Thoracic aorta (tissue), 2 donors: ENCODE measurements around the gene IQCE. TPM values are rescaled to one million over a fixed set of nuclear protein-coding genes. Genes with fewer than 3 reads are reported as not detected.

Experiments
- ATAC-seq: fragments of 150-250 bp; one replicate; pipeline ENCODE4 v1.8.0; 2017; ENCODE audit warnings: low read depth; ENCODE audit not compliant: insufficient number of reproducible peaks, low FRiP score
- DNase-seq: peaks from one replicate; pipeline ENCODE4 v3.0.0-alpha.2; 2020; ENCODE audit warnings: low spot score
- H3K27ac ChIP-seq, 2 donors: fragments of 200-600 bp; sonication (generic); 1 replicate in 1 of 2; 2 replicates in 1 of 2; pipeline ENCODE4 v1.5.1; 2016; ENCODE audit warnings: mild to moderate bottlenecking in 2 of 2, moderate library complexity in 2 of 2
- H3K27me3 ChIP-seq: fragments of 200-600 bp; sonication (generic); replicated peaks from 2 replicates; pipeline ENCODE4 v1.6.0; 2016; ENCODE audit warnings: mild to moderate bottlenecking; ENCODE audit not compliant: insufficient read depth
- H3K36me3 ChIP-seq: fragments of 200-600 bp; sonication (generic); one replicate; pipeline ENCODE4 v1.5.1; 2016
- H3K4me1 ChIP-seq, 2 donors: fragments of 200-600 bp; sonication (generic); 1 replicate in 1 of 2; 2 replicates in 1 of 2; pipeline versions ENCODE4 v1.5.1 to v1.6.0; 2016; ENCODE audit warnings: low read depth in 2 of 2, mild to moderate bottlenecking in 1 of 2; ENCODE audit not compliant: control insufficient read depth in 1 of 2
- H3K4me3 ChIP-seq: fragments of 200-600 bp; sonication (generic); 2 replicates; pipeline ENCODE4 v1.5.1; 2016; ENCODE audit warnings: mild to moderate bottlenecking
- H3K9me3 ChIP-seq: fragments of 200-600 bp; sonication (generic); 2 replicates; pipeline ENCODE4 v1.5.1; 2016
- total RNA-seq, 2 donors: library from RNA; depleted of rRNA; stranded (reverse); fragments of >200 nt; gene quantifications; one replicate each; pipeline versions ENCODE4 v1.1.0 to v1.2.3, GENCODE V29; 2016
- TF ChIP-seq, protein P1 (sequence below): fragments of 200-600 bp; sonication (generic); IDR thresholded peaks from one replicate; pipeline ENCODE4 v1.5.1; 2019; ENCODE audit warnings: antibody characterized with exemption

IQCE gene
- total RNA-seq, 2 donors from 2014 or later: 10.6 to 40.1 TPM

DNA sequence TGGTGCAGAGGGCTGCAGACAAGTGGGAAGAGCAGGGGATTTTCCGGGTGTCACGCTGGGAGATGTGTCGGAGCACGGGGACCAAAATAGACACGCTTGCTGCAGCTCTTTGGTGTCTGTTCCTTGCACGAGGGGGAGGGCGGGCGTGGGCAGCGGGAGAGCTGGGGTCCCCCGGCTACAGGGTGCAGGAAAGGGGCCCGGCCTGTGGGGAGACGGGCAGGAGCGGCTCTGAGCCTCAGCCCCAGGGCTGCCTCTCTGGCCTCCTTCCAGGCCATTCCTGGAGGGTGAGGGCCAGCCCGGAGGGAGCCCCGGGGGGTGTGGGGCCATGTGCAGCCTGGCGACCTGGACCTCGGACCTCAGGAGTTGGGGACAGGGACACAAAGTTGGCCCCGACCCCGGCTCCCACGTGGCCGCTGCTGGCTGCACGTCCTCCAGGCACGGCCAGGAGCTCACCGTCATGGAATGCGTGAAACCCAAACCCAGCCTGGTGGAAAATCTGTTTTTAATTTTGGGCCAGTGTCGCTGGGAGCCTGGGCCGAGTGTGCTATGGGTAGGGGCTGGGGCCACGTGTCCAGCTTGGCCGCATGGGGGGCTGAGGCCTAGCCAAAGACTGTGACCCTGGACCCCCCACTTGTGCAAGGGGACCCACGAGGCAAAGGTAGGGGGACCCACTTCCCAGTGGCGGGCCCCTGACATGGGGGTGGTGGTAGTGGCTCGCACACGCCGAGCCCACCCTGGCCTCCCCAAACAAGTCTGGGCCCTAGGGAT, 79.6 kb downstream of the IQCE start:
- Histone ChIP-seq H3K27me3 (no peaks in the 10 kb centered on the region), H3K4me1 (peaks cover 75 to 89% of the 10 kb centered on the region in 2 donors), H3K9me3 (no peaks in the 10 kb centered on the region), H3K4me3 (peak overlapping the region; percentile 38), H3K36me3 (no peaks in the 10 kb centered on the region), H3K27ac (peak overlapping the region in 1 of 2 donors; percentile 62)
- DNase-seq: no peak
- TF ChIP-seq, protein P1, sequence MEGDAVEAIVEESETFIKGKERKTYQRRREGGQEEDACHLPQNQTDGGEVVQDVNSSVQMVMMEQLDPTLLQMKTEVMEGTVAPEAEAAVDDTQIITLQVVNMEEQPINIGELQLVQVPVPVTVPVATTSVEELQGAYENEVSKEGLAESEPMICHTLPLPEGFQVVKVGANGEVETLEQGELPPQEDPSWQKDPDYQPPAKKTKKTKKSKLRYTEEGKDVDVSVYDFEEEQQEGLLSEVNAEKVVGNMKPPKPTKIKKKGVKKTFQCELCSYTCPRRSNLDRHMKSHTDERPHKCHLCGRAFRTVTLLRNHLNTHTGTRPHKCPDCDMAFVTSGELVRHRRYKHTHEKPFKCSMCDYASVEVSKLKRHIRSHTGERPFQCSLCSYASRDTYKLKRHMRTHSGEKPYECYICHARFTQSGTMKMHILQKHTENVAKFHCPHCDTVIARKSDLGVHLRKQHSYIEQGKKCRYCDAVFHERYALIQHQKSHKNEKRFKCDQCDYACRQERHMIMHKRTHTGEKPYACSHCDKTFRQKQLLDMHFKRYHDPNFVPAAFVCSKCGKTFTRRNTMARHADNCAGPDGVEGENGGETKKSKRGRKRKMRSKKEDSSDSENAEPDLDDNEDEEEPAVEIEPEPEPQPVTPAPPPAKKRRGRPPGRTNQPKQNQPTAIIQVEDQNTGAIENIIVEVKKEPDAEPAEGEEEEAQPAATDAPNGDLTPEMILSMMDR: no peak
- ATAC-seq: no peak

DNA sequence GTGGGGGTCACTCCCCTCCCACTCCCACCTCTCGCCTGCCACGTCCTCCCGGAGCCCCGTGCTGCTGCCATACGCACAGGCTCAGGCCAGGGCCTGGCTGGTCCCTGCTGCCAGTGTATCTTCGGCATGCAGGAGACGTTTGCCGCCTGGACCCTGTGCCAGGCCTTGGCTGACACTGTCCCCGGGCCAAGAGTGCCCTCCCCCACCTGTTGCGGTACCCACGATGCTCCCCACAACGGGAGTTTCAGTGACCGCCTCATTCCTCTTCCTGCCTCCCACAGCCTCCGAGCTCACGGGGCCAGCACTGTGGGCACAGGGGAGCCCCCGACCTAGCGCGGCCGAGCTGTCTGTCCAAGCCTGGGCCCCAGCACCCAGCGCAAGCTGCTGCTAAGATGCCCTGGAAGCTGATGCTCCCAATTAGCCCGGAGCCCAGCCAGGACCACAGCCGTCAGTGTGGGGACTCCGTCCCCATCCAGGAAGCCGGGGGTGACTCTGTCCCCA, 80.5 kb downstream of the IQCE start:
- DNase-seq: no peak
- no peak for ATAC-seq
- Histone ChIP-seq H3K27ac (peak overlapping the region in 1 of 2 donors; percentile 62), H3K4me1 (peaks cover 67 to 81% of the 10 kb centered on the region in 2 donors), H3K9me3 (no peaks in the 10 kb centered on the region), H3K36me3 (no peaks in the 10 kb centered on the region), H3K4me3 (peak overlapping the region; percentile 38), H3K27me3 (no peaks in the 10 kb centered on the region)
- TF ChIP-seq, protein P1: no peak

DNA sequence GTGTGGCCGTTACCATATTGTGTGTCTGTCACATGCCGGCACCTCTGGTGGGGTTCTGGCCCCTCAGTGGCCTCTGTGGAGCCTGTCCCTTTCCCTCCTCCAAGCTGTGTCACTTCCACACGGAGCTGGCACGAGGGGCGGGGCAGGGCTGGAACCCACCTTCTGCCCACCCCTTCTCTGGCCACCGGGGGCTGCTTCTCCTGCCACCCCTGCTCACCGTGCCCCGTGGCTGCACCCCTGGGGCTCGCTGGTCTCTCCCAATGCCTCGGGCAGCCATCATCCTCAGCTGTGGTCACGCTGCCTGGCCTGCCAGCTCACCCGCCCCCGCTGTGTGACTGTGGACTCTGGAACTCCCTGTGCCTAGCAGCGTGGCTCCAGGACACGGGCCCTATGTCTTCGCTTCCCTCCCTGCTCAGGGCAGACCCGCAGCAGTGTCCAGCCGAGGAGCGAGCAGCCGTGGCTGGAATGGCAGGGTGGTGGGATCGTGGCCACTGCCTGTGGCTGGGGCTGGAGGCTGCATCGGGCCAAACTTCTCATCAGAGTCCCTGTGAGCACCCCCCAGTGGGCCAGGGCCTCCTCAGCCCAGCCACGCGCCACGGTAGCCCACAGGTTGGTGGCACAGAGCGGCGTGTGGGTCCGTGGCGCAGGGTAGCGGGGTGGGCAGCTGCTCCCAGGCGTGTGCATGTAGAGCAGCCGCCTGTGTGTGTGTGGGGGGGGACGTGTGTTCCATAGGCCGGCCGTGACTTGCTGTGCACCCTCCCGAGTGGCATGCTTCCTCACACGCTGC, 81.1 kb downstream of the IQCE start:
- ATAC-seq (no peak), DNase-seq (no peak)
- Histone ChIP-seq H3K36me3 (no peaks in the 10 kb centered on the region), H3K27ac (peak overlapping the region in 1 of 2 donors; percentile 5), H3K4me3 (no peak overlapping the region), H3K4me1 (peaks cover 62 to 81% of the 10 kb centered on the region in 2 donors), H3K27me3 (no peaks in the 10 kb centered on the region), H3K9me3 (no peaks in the 10 kb centered on the region)
- TF ChIP-seq, protein P1: no peak

DNA sequence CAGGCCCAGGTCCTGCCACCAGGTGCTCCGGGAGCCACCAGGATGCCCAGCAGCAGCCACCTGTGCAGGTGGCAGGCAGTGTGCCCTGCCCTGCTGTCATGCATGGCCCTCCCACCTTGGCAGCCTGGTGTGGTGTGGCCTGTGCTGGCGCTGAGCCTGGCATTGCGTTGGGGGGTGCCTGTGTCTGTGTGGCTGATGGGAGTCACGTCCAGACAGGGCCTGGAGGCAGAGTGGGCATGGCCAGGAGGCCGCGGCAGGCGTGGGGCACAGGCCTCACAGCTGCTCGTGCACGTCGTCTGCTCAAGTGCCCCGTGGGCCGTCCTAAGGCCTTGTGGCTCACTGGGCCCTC, 81.7 kb downstream of the IQCE start:
- Histone ChIP-seq H3K4me1 (peaks cover 58 to 78% of the 10 kb centered on the region in 2 donors), H3K36me3 (no peaks in the 10 kb centered on the region), H3K9me3 (no peaks in the 10 kb centered on the region), H3K27me3 (no peaks in the 10 kb centered on the region), H3K27ac (peak overlapping the region in 1 of 2 donors; percentile 68), H3K4me3 (no peak overlapping the region)
- ATAC-seq (no peak), DNase-seq (no peak)
- TF ChIP-seq, protein P1: no peak

DNA sequence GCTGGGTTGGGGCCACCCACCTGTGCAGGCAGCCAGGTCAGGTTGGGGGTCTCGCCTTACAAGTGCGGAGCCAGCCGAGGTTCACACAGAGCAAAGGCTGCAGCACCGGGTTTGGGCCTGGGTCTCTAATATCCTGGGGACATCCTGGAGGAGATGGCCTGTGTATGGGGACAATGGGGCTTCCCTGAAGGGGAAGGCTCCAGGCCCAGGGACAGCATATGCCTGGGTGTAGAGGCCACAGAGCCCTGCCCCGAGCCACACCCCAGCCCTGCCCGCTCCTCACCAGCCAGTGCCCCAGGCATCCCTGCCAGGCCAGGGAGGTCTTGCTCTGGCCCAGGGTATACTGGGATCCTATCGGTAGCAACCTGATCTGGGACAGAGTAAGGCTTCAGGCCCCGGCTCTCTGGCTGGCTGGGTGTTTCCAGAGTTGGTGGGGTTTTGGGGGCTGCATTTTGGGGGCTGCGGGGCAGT, 82.1 kb downstream of the IQCE start:
- Histone ChIP-seq H3K27ac (peak overlapping the region; percentile 68), H3K4me1 (peaks cover 53 to 74% of the 10 kb centered on the region in 2 donors), H3K4me3 (peak overlapping the region; percentile 65), H3K27me3 (no peaks in the 10 kb centered on the region), H3K9me3 (no peaks in the 10 kb centered on the region), H3K36me3 (no peaks in the 10 kb centered on the region)
- TF ChIP-seq, protein P1: no peak
- no peak for ATAC-seq
- no peak for DNase-seq
